Measurements from ENCODE around the gene CAVIN4.

The CAVIN4 gene

DNA sequence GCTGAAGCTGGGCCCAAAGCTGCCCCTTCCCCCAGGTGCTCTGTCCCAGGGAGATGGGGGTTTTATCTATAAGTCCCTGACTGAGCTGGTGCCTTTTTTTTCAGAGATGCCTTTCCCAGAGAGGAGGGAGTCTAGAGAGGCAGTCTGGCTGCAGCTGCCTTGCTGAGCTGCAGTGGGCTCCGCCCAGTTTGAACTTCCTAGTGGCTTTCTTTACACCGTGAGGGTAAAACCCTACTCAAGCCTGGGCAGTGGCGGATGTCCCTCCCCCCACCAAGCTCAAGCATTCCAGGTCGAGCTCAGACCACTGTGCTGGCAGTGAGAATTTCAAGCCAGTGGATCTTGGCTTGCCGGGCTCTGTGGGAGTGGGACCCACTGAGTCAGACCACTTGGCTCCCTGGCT is 41.3 kb downstream of the CAVIN4 start:
- Histone ChIP-seq H3K9me3 (ENCODE audit: insufficient read depth, low read depth, low read length) (peaks cover 2% of the 10 kb centered on the region), H2AFZ (ENCODE audit: insufficient read depth, low read length, poor library complexity) (no peak overlapping the region), H4K12ac (ENCODE audit: low read depth, low read length) (no peak overlapping the region), H3K79me2 (ENCODE audit: control insufficient read depth, insufficient read depth, low read length, poor library complexity) (no peaks in the 10 kb centered on the region), H2AK5ac (ENCODE audit: low read length) (no peak overlapping the region), H3K36me3 (ENCODE audit: control insufficient read depth in 1 of 2, insufficient read depth in 2 of 2, low read length in 2 of 2) (no peaks in the 10 kb centered on the region), H4K91ac (ENCODE audit: low read depth, low read length) (no peak overlapping the region), H3K23ac (ENCODE audit: low read length) (no peak overlapping the region), H2BK120ac (ENCODE audit: insufficient read depth, low read length, poor library complexity) (no peak overlapping the region), H3K18ac (ENCODE audit: low read length) (no peak overlapping the region), H4K8ac (ENCODE audit: low read depth, low read length) (no peak overlapping the region), H3K14ac (ENCODE audit: low read length) (no peak overlapping the region), H3K9ac (ENCODE audit: low read length) (no peak overlapping the region), H3K27ac (ENCODE audit: low read depth, low read length) (no peak overlapping the region), H3K4me3 (ENCODE audit: low read depth, low read length) (no peak overlapping the region), H3K4me1 (ENCODE audit: control insufficient read depth in 1 of 2, insufficient read depth in 2 of 2, low read length in 2 of 2) (no peaks in the 10 kb centered on the region), H3K27me3 (ENCODE audit: insufficient read depth, low read length) (no peaks in the 10 kb centered on the region), H3K4me2 (ENCODE audit: low read length) (no peak overlapping the region), H3K79me1 (ENCODE audit: low read length) (no peaks in the 10 kb centered on the region), H3K4ac (ENCODE audit: low read depth, low read length) (no peak overlapping the region), H2BK5ac (ENCODE audit: low read depth, low read length, poor library complexity) (no peak overlapping the region), H2BK12ac (ENCODE audit: low read length) (no peak overlapping the region)
- WGBS (ENCODE audit: extremely low coverage, insufficient coverage, insufficient read length), result no CpG with 5 or more reads among the region's 5 CpGs
- DNase-seq, result no peak

DNA sequence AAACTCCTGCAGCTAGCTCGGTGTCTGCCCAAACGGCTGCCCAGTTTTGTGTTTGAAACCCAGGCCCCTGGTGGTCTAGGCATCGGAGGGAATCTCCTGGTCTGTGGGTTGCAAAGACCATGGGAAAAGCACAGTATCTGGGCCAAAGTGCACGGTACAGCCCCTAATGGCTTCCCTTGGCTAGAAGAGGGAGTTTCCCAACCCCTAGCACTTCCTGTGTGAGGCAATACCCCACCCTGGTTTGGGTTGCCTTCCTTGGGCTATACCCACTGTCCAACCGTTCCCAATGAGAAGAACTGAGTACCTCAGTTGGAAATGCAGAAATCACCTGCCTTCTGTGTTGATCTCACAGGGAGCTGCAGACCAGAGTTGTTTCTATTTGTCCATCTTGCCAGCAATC is 41.8 kb downstream of the CAVIN4 start:
- no peak overlapping the region for H4K8ac ChIP-seq (ENCODE audit: low read depth, low read length)
- no peak overlapping the region for H4K12ac ChIP-seq (ENCODE audit: low read depth, low read length)
- H3K23ac ChIP-seq (ENCODE audit: low read length), result no peak overlapping the region
- H2BK5ac ChIP-seq (ENCODE audit: low read depth, low read length, poor library complexity), result no peak overlapping the region
- no peaks in the 10 kb centered on the region for H3K79me1 ChIP-seq (ENCODE audit: low read length)
- no peak overlapping the region for H3K4ac ChIP-seq (ENCODE audit: low read depth, low read length)
- H3K9me3 ChIP-seq (ENCODE audit: insufficient read depth, low read depth, low read length), result peaks cover 2% of the 10 kb centered on the region
- H3K4me2 ChIP-seq (ENCODE audit: low read length), result no peak overlapping the region
- no peaks in the 10 kb centered on the region for H3K4me1 ChIP-seq (ENCODE audit: control insufficient read depth in 1 of 2, insufficient read depth in 2 of 2, low read length in 2 of 2)
- H2AK5ac ChIP-seq (ENCODE audit: low read length), result no peak overlapping the region
- H3K27me3 ChIP-seq (ENCODE audit: insufficient read depth, low read length), result no peaks in the 10 kb centered on the region
- H3K36me3 ChIP-seq (ENCODE audit: control insufficient read depth in 1 of 2, insufficient read depth in 2 of 2, low read length in 2 of 2), result no peaks in the 10 kb centered on the region
- no peaks in the 10 kb centered on the region for H3K79me2 ChIP-seq (ENCODE audit: control insufficient read depth, insufficient read depth, low read length, poor library complexity)
- no peak overlapping the region for H4K91ac ChIP-seq (ENCODE audit: low read depth, low read length)
- H3K9ac ChIP-seq (ENCODE audit: low read length), result no peak overlapping the region
- WGBS (ENCODE audit: extremely low coverage, insufficient coverage, insufficient read length), result no CpG with 5 or more reads among the region's 5 CpGs
- H3K4me3 ChIP-seq (ENCODE audit: low read depth, low read length), result no peak overlapping the region
- no peak overlapping the region for H3K18ac ChIP-seq (ENCODE audit: low read length)
- no peak overlapping the region for H3K14ac ChIP-seq (ENCODE audit: low read length)
- H2AFZ ChIP-seq (ENCODE audit: insufficient read depth, low read length, poor library complexity), result no peak overlapping the region
- no peak overlapping the region for H2BK12ac ChIP-seq (ENCODE audit: low read length)
- no peak for DNase-seq
- no peak overlapping the region for H2BK120ac ChIP-seq (ENCODE audit: insufficient read depth, low read length, poor library complexity)
- no peak overlapping the region for H3K27ac ChIP-seq (ENCODE audit: low read depth, low read length)

DNA sequence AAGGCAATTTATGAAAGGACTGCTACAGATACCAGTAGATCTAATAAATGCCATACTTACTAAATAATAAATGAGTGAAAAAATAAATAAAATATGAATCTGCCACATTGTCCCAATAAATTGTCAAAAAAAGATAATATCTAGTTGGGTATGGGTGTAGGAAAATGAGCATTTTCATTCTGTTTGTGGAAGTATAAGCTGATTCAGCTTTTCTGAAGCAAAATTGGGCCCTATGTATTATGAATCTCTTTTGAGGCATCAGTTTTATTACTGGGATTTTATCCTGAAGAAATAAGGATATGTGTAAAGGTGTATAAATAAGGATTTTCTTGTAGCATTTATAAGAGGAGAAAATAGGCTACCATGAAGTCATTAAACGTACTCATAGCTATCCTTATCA is 46.1 kb downstream of the CAVIN4 start:
- no peak overlapping the region for H4K8ac ChIP-seq (ENCODE audit: low read depth, low read length)

DNA sequence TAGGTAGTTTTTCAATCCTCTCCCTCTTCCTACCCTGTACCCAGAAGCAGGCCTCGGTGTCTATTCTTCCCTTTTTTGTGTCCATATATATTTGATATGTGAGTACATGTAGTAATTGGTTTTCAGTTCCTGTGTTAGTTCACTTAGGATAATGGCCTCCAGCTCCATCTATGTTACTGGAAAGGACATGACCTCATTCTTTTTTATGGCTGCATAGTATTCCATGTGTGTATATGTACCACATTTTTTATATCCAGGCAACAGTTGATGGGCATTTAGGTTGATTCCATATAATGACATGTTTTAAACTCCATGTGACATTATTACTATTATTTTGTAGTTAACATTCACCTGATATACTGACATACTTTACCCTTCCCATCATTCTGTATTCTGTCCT is 49.1 kb downstream of the CAVIN4 start:
- Histone ChIP-seq H3K4ac (ENCODE audit: low read depth, low read length) (no peak overlapping the region), H3K4me3 (ENCODE audit: low read depth, low read length) (no peak overlapping the region), H2BK12ac (ENCODE audit: low read length) (no peak overlapping the region), H3K23ac (ENCODE audit: low read length) (no peak overlapping the region), H3K27me3 (ENCODE audit: insufficient read depth, low read length) (no peaks in the 10 kb centered on the region), H4K91ac (ENCODE audit: low read depth, low read length) (no peak overlapping the region), H3K79me2 (ENCODE audit: control insufficient read depth, insufficient read depth, low read length, poor library complexity) (no peaks in the 10 kb centered on the region), H2BK120ac (ENCODE audit: insufficient read depth, low read length, poor library complexity) (no peak overlapping the region), H3K27ac (ENCODE audit: low read depth, low read length) (no peak overlapping the region), H3K79me1 (ENCODE audit: low read length) (no peaks in the 10 kb centered on the region), H4K12ac (ENCODE audit: low read depth, low read length) (no peak overlapping the region), H3K36me3 (ENCODE audit: control insufficient read depth in 1 of 2, insufficient read depth in 2 of 2, low read length in 2 of 2) (no peaks in the 10 kb centered on the region), H3K4me1 (ENCODE audit: control insufficient read depth in 1 of 2, insufficient read depth in 2 of 2, low read length in 2 of 2) (no peaks in the 10 kb centered on the region), H3K14ac (ENCODE audit: low read length) (no peak overlapping the region), H2AFZ (ENCODE audit: insufficient read depth, low read length, poor library complexity) (no peak overlapping the region), H4K8ac (ENCODE audit: low read depth, low read length) (no peak overlapping the region), H2AK5ac (ENCODE audit: low read length) (no peak overlapping the region), H3K9me3 (ENCODE audit: insufficient read depth, low read depth, low read length) (no peaks in the 10 kb centered on the region), H3K9ac (ENCODE audit: low read length) (no peak overlapping the region), H2BK5ac (ENCODE audit: low read depth, low read length, poor library complexity) (no peak overlapping the region), H3K4me2 (ENCODE audit: low read length) (no peak overlapping the region), H3K18ac (ENCODE audit: low read length) (no peak overlapping the region)
- WGBS (ENCODE audit: extremely low coverage, insufficient coverage, insufficient read length), result no CpG with 5 or more reads among the region's 1 CpG
- no peak for DNase-seq

More for the DNA sequence above, 46.1 kb downstream of the CAVIN4 start:
- Histone ChIP-seq H3K79me2 (ENCODE audit: control insufficient read depth, insufficient read depth, low read length, poor library complexity) (no peaks in the 10 kb centered on the region), H3K4ac (ENCODE audit: low read depth, low read length) (no peak overlapping the region), H3K4me1 (ENCODE audit: control insufficient read depth in 1 of 2, insufficient read depth in 2 of 2, low read length in 2 of 2) (no peaks in the 10 kb centered on the region), H3K4me3 (ENCODE audit: low read depth, low read length) (no peak overlapping the region), H2BK120ac (ENCODE audit: insufficient read depth, low read length, poor library complexity) (no peak overlapping the region), H3K4me2 (ENCODE audit: low read length) (no peak overlapping the region), H2BK12ac (ENCODE audit: low read length) (no peak overlapping the region), H3K9me3 (ENCODE audit: insufficient read depth, low read depth, low read length) (peaks cover 2% of the 10 kb centered on the region), H3K23ac (ENCODE audit: low read length) (no peak overlapping the region), H2AK5ac (ENCODE audit: low read length) (no peak overlapping the region), H3K9ac (ENCODE audit: low read length) (no peak overlapping the region), H4K91ac (ENCODE audit: low read depth, low read length) (no peak overlapping the region), H3K27me3 (ENCODE audit: insufficient read depth, low read length) (no peaks in the 10 kb centered on the region), H2BK5ac (ENCODE audit: low read depth, low read length, poor library complexity) (no peak overlapping the region), H3K27ac (ENCODE audit: low read depth, low read length) (no peak overlapping the region), H4K12ac (ENCODE audit: low read depth, low read length) (no peak overlapping the region), H3K79me1 (ENCODE audit: low read length) (no peaks in the 10 kb centered on the region), H2AFZ (ENCODE audit: insufficient read depth, low read length, poor library complexity) (no peak overlapping the region), H3K14ac (ENCODE audit: low read length) (no peak overlapping the region), H3K36me3 (ENCODE audit: control insufficient read depth in 1 of 2, insufficient read depth in 2 of 2, low read length in 2 of 2) (no peaks in the 10 kb centered on the region), H3K18ac (ENCODE audit: low read length) (no peak overlapping the region)
- no CpG with 5 or more reads among the region's 1 CpG for WGBS (ENCODE audit: extremely low coverage, insufficient coverage, insufficient read length)
- DNase-seq, result no peak

Measured in trophoblast cell (in vitro differentiated cells and primary cell).